Neural cell (in vitro differentiated cells): ENCODE results near the gene RBSN. TPM values are rescaled to one million over a fixed set of nuclear protein-coding genes. Genes with fewer than 3 reads are reported as not detected.

Experiments used
- H2AFZ ChIP-seq: fragments of 200-600, 300-800 bp; sonication (generic), shearing (Covaris generic); 2 replicates; pipeline ENCODE4 v1.6.0; 2014; ENCODE audit warnings: low read depth, mild to moderate bottlenecking, antibody characterized with exemption, low read length, moderate library complexity
- H3F3A ChIP-seq: fragments of 200-600 bp; shearing (Covaris generic); 2 replicates; pipeline ENCODE4 v1.6.1; 2016; ENCODE audit warnings: mild to moderate bottlenecking, moderate library complexity, mixed read lengths, antibody characterized with exemption, low read length; ENCODE audit not compliant: insufficient read depth, poor library complexity, severe bottlenecking
- H3K27ac ChIP-seq: fragments of 200-600, 300-800 bp; sonication (generic), shearing (Covaris generic); 2 replicates; pipeline ENCODE4 v1.5.1; 2014; ENCODE audit warnings: mild to moderate bottlenecking, low read length, moderate library complexity
- H3K27me3 ChIP-seq: fragments of 300-800, 200-600 bp; sonication (generic), shearing (Covaris generic); 2 replicates; pipeline ENCODE4 v1.6.0; 2014; ENCODE audit warnings: mild to moderate bottlenecking, low read depth, low read length, moderate library complexity; ENCODE audit not compliant: insufficient read depth
- H3K36me3 ChIP-seq: fragments of 300-800, 200-600 bp; sonication (generic), shearing (Covaris generic); 2 replicates; pipeline ENCODE4 v1.5.1; 2014; ENCODE audit warnings: mild to moderate bottlenecking, antibody characterized with exemption, low read length, moderate library complexity; ENCODE audit not compliant: insufficient read depth
- H3K4me2 ChIP-seq: fragments of 300-800, 200-600 bp; sonication (generic), shearing (Covaris generic); 2 replicates; pipeline ENCODE4 v1.6.0; 2014; ENCODE audit warnings: mild to moderate bottlenecking, low read length
- H3K4me3 ChIP-seq: fragments of 300-800, 200-600 bp; sonication (generic), shearing (Covaris generic); 2 replicates; pipeline ENCODE4 v1.5.1; 2014; ENCODE audit warnings: mild to moderate bottlenecking, low read length, moderate library complexity
- H3K79me2 ChIP-seq: fragments of 200-600 bp; shearing (Covaris generic); replicated peaks from 2 replicates; pipeline ENCODE4 v1.6.0; 2014; ENCODE audit warnings: mild to moderate bottlenecking, low read length, moderate library complexity; ENCODE audit not compliant: insufficient read depth
- H3K9ac ChIP-seq: fragments of 300-800, 200-600 bp; sonication (generic), shearing (Covaris generic); 2 replicates; pipeline ENCODE4 v1.6.1; 2016; ENCODE audit warnings: mild to moderate bottlenecking, low read length, mixed read lengths
- H3K9me2 ChIP-seq: fragments of 200-600 bp; shearing (Covaris generic); 2 replicates; pipeline ENCODE4 v1.6.1; 2016; ENCODE audit warnings: mild to moderate bottlenecking, low read length, mixed read lengths; ENCODE audit not compliant: insufficient read depth
- H3K9me3 ChIP-seq: fragments of 200-600, 300-800 bp; sonication (generic), shearing (Covaris generic); 2 replicates; pipeline ENCODE4 v1.6.1; 2016; ENCODE audit warnings: mild to moderate bottlenecking, mixed run types, low read length, moderate library complexity, mixed read lengths
- H4K20me1 ChIP-seq: fragments of 200-600 bp; shearing (Covaris generic); 2 replicates; pipeline ENCODE4 v1.6.1; 2016; ENCODE audit warnings: mild to moderate bottlenecking, mixed run types; ENCODE audit not compliant: insufficient read depth
- CTCF ChIP-seq: fragments of 450-650 bp; IDR thresholded peaks from 2 replicates; pipeline ENCODE4 v1.5.1; 2014; ENCODE audit warnings: antibody characterized with exemption, mild to moderate bottlenecking, moderate library complexity; ENCODE audit not compliant: poor library complexity, severe bottlenecking
- EP300 ChIP-seq: fragments of 450-650 bp; conservative IDR thresholded peaks from 2 replicates; pipeline ENCODE4 v1.6.1; 2014; ENCODE audit warnings: antibody characterized with exemption, mild to moderate bottlenecking, moderate library complexity; ENCODE audit not compliant: poor library complexity, severe bottlenecking
- EZH2 ChIP-seq: fragments of 200-600, 300-800 bp; shearing (Covaris generic), sonication (generic); IDR thresholded peaks from 2 replicates; pipeline ENCODE4 v1.6.1; 2014; ENCODE audit warnings: antibody characterized with exemption, low read length, borderline replicate concordance, mild to moderate bottlenecking; ENCODE audit not compliant: insufficient read depth, poor library complexity, severe bottlenecking
- MXI1 ChIP-seq: fragments of 450-650 bp; conservative IDR thresholded peaks from 2 replicates; pipeline ENCODE4 v1.6.1; 2014; ENCODE audit warnings: antibody characterized with exemption, mild to moderate bottlenecking; ENCODE audit not compliant: poor library complexity, severe bottlenecking
- POLR2AphosphoS5 ChIP-seq: IDR thresholded peaks from 2 replicates; pipeline ENCODE4 v1.6.1; 2012
- RAD21 ChIP-seq: fragments of 450-650 bp; conservative IDR thresholded peaks from 2 replicates; pipeline ENCODE4 v1.6.1; 2014; ENCODE audit warnings: antibody characterized with exemption, mild to moderate bottlenecking, moderate library complexity
- REST ChIP-seq: IDR thresholded peaks from 2 replicates; pipeline ENCODE4 v1.6.1; 2012; ENCODE audit warnings: borderline replicate concordance
- SMC3 ChIP-seq: fragments of 450-650 bp; conservative IDR thresholded peaks from 2 replicates; pipeline ENCODE4 v1.6.1; 2014; ENCODE audit warnings: antibody characterized with exemption, mild to moderate bottlenecking, moderate library complexity; ENCODE audit not compliant: poor library complexity
- TAF1 ChIP-seq: IDR thresholded peaks from 2 replicates; pipeline ENCODE4 v1.6.1; 2012; ENCODE audit warnings: low read depth
- polyA plus RNA-seq: library from polyadenylated mRNA; depleted of rRNA; stranded (reverse); fragments of >200 nt; gene quantifications from 2 replicates; pipeline ENCODE4 v1.2.3, GENCODE V29; 2014

Gene RBSN
- polyA plus RNA-seq, 1 donor from 2014 or later = 27.6 TPM

- Histone ChIP-seq H4K20me1 (no peaks in the 10 kb centered on the region), H2AFZ (no peak overlapping the region), H3K9me2 (no peaks in the 10 kb centered on the region), H3F3A (no peaks in the 10 kb centered on the region), H3K36me3 (peaks cover 5% of the 10 kb centered on the region), H3K27ac (no peak overlapping the region), H3K27me3 (no peaks in the 10 kb centered on the region), H3K9ac (no peak overlapping the region), H3K4me3 (no peak overlapping the region), H3K4me2 (no peak overlapping the region), H3K79me2 (peaks cover 2% of the 10 kb centered on the region), H3K9me3 (no peaks in the 10 kb centered on the region)
- no peak for TF ChIP-seq CTCF
- no peak for TF ChIP-seq EZH2
- TF ChIP-seq MXI1 = no peak
- no peak for TF ChIP-seq SMC3
- TF ChIP-seq REST = no peak
- TF ChIP-seq RAD21 = no peak
- no peak for TF ChIP-seq POLR2AphosphoS5
- no peak for TF ChIP-seq EP300
- no peak for TF ChIP-seq TAF1
Measured at GRCh38 chr3:15091575-15091974, 7.4 kb downstream of the RBSN start.

GRCh38 chr3:15089201-15089600 lies 9.7 kb downstream of the RBSN start:
- Histone ChIP-seq H3K36me3 (peaks cover 3% of the 10 kb centered on the region), H3K4me3 (no peak overlapping the region), H3K27ac (no peak overlapping the region), H3K9ac (no peak overlapping the region), H3K9me3 (no peaks in the 10 kb centered on the region), H2AFZ (no peak overlapping the region), H3K9me2 (no peaks in the 10 kb centered on the region), H3K79me2 (no peaks in the 10 kb centered on the region), H3F3A (no peaks in the 10 kb centered on the region), H3K4me2 (no peak overlapping the region), H4K20me1 (no peaks in the 10 kb centered on the region), H3K27me3 (no peaks in the 10 kb centered on the region)
- TF ChIP-seq SMC3 (no peak), RAD21 (no peak), TAF1 (no peak), REST (no peak), CTCF (no peak), MXI1 (no peak), EZH2 (no peak), EP300 (no peak), POLR2AphosphoS5 (no peak)
